ENCODE results near the gene SLMAP. TPM values are rescaled to one million over a fixed set of nuclear protein-coding genes. Genes with fewer than 3 reads are reported as not detected.

The SLMAP gene
- 46.8 and 55.8 TPM in 2 replicates for total RNA-seq
- polyA plus RNA-seq (2012) = 20.7 TPM

GRCh38 chr3:57755741-57756527 lies at the start of gene SLMAP:
TSS of gene SLMAP (plus strand) at chr3:57756309. CDS start at chr3:57757652, 1,343 bp downstream.
- peak; percentile 99 for DNase-seq (ENCODE audit: low read depth)

- DNase-seq (ENCODE audit: low read depth) = no peak
Measured at GRCh38 chr3:57706462-57706861, 49.6 kb upstream of the SLMAP start.

- DNase-seq (ENCODE audit: low read depth) = no peak
Measured at GRCh38 chr3:57709031-57709430, 47.1 kb upstream of the SLMAP start.

- no peak for DNase-seq (ENCODE audit: low read depth)
Measured at GRCh38 chr3:57709559-57709958, 46.5 kb upstream of the SLMAP start.

- no peak for DNase-seq (ENCODE audit: low read depth)
Measured at GRCh38 chr3:57715686-57716085, 40.4 kb upstream of the SLMAP start.

- DNase-seq (ENCODE audit: low read depth) = no peak
Measured at GRCh38 chr3:57717205-57717868, 38.8 kb upstream of the SLMAP start.

GRCh38 chr3:57718118-57718517 lies 38.0 kb upstream of the SLMAP start:
- DNase-seq (ENCODE audit: low read depth) = no peak

- no peak for DNase-seq (ENCODE audit: low read depth)
Measured at GRCh38 chr3:57726397-57726796, 29.7 kb upstream of the SLMAP start.

GRCh38 chr3:57727106-57727505 lies 29.0 kb upstream of the SLMAP start:
- DNase-seq (ENCODE audit: low read depth) = no peak

GRCh38 chr3:57729334-57730045 lies 26.6 kb upstream of the SLMAP start:
- DNase-seq (ENCODE audit: low read depth) = no peak

- DNase-seq (ENCODE audit: low read depth) = no peak
Measured at GRCh38 chr3:57730682-57731081, 25.4 kb upstream of the SLMAP start.

GRCh38 chr3:57731311-57731710 lies 24.8 kb upstream of the SLMAP start:
- DNase-seq (ENCODE audit: low read depth) = no peak

GRCh38 chr3:57733790-57734189 lies 22.3 kb upstream of the SLMAP start:
- no peak for DNase-seq (ENCODE audit: low read depth)

- DNase-seq (ENCODE audit: low read depth) = no peak
Measured at GRCh38 chr3:57735405-57735804, 20.7 kb upstream of the SLMAP start.

- DNase-seq (ENCODE audit: low read depth) = no peak
Measured at GRCh38 chr3:57737840-57738239, 18.3 kb upstream of the SLMAP start.

- DNase-seq (ENCODE audit: low read depth) = peak; percentile 2
Measured at GRCh38 chr3:57738391-57738790, 17.7 kb upstream of the SLMAP start.

- DNase-seq (ENCODE audit: low read depth) = no peak
Measured at GRCh38 chr3:57740027-57740426, 16.1 kb upstream of the SLMAP start.

GRCh38 chr3:57743496-57743895 lies 12.6 kb upstream of the SLMAP start:
- DNase-seq (ENCODE audit: low read depth) = no peak

- DNase-seq (ENCODE audit: low read depth) = no peak
Measured at GRCh38 chr3:57745101-57745500, 11.0 kb upstream of the SLMAP start.

GRCh38 chr3:57746156-57747010 lies 9.7 kb upstream of the SLMAP start:
- DNase-seq (ENCODE audit: low read depth) = no peak

- DNase-seq (ENCODE audit: low read depth) = no peak
Measured at GRCh38 chr3:57749542-57749941, 6.6 kb upstream of the SLMAP start.
